ENCODE data around the gene CCDC142. TPM values are rescaled to one million over a fixed set of nuclear protein-coding genes. Genes with fewer than 3 reads are reported as not detected.

Gene CCDC142
- polyA plus RNA-seq (2013, experiment 1 of 2), result 5.2 TPM
- polyA plus RNA-seq (2013, experiment 2 of 2), result 5.7 TPM

GRCh38 chr2:74482801-74483674, at the start of gene CCDC142, which contains the start of gene TTC31:
TSS of gene CCDC142 (minus strand) at chr2:74482998. CDS start at chr2:74482837, 161 bp downstream.
TSS of gene TTC31 (plus strand) at chr2:74483081. CDS start at chr2:74483096, 15 bp downstream.
- peak within 1 kb of the TSS; percentile 75 for H3K27ac ChIP-seq (replicated peaks; ENCODE audit: low read length)
- peak within 1 kb of the TSS; percentile 100 for H3K14ac ChIP-seq (ENCODE audit: low read length)
- peak within 1 kb of the TSS; percentile 99 for H2BK15ac ChIP-seq (ENCODE audit: low read length)
- H3K4me2 ChIP-seq (ENCODE audit: insufficient read depth, low read length, poor library complexity, severe bottlenecking), result peak within 1 kb of the TSS; percentile 98
- H3K4me1 ChIP-seq (ENCODE audit: control insufficient read depth in 2 of 2, insufficient read depth in 1 of 2, low read depth in 1 of 2, low read length in 2 of 2), result peaks cover 9 to 14% of the 10 kb centered on the region in 2 donors
- peak within 1 kb of the TSS; percentile 67 for H2BK120ac ChIP-seq (ENCODE audit: low read depth, low read length)
- peak within 1 kb of the TSS; percentile 91 for H2AK5ac ChIP-seq (ENCODE audit: low read depth, low read length)
- H3K4me3 ChIP-seq (ENCODE audit: low read length in 2 of 2), result peak within 1 kb of the TSS; percentile 81 to 85
- no CpG with 5 or more reads among the region's 50 CpGs for WGBS, 2 donors (ENCODE audit: extremely low coverage in 2 of 2, insufficient read length in 2 of 2, insufficient replicate concordance in 1 of 2)
- H3K9me3 ChIP-seq (replicated peaks in 1 of 2; ENCODE audit: control insufficient read depth in 2 of 2, insufficient read depth in 1 of 2, low read depth in 1 of 2, low read length in 2 of 2), result no peaks in the 10 kb centered on the region
- no peaks in the 10 kb centered on the region for H3K27me3 ChIP-seq (ENCODE audit: control insufficient read depth in 3 of 3, insufficient read depth in 3 of 3, low read depth in 1 of 3, low read length in 3 of 3)
- H3K9ac ChIP-seq (ENCODE audit: low read depth, low read length, poor library complexity), result peak within 1 kb of the TSS; percentile 99
- H2BK5ac ChIP-seq (ENCODE audit: low read length), result peak within 1 kb of the TSS; percentile 88
- H3K18ac ChIP-seq (ENCODE audit: low read length), result peak within 1 kb of the TSS; percentile 99
- H3K36me3 ChIP-seq (replicated peaks in 1 of 2; ENCODE audit: control insufficient read depth in 2 of 2, insufficient read depth in 2 of 2, low read length in 2 of 2), result peaks cover 7 to 33% of the 10 kb centered on the region in 2 donors
- H2BK12ac ChIP-seq (ENCODE audit: low read length), result no peak within 1 kb of the TSS
- H3K79me1 ChIP-seq (ENCODE audit: low read depth, low read length), result peaks cover 12% of the 10 kb centered on the region
- peak within 1 kb of the TSS; percentile 93 for H2AFZ ChIP-seq (ENCODE audit: low read length)
- peak within 1 kb of the TSS; percentile 78 for H4K8ac ChIP-seq (ENCODE audit: low read depth, low read length)
- H3K23ac ChIP-seq (ENCODE audit: low read depth, low read length, poor library complexity), result peak within 1 kb of the TSS; percentile 98
- no peak within 1 kb of the TSS for H4K91ac ChIP-seq (ENCODE audit: low read depth, low read length, poor library complexity)
- peak within 1 kb of the TSS; percentile 3 for H3K4ac ChIP-seq (ENCODE audit: low read length)
- peak; percentile 94 for DNase-seq (ENCODE audit: low spot score)

- H2BK15ac ChIP-seq (ENCODE audit: low read length), result no peak overlapping the region
- H3K4ac ChIP-seq (ENCODE audit: low read length), result no peak overlapping the region
- no peak overlapping the region for H2BK12ac ChIP-seq (ENCODE audit: low read length)
- H3K36me3 ChIP-seq (replicated peaks in 1 of 2; ENCODE audit: control insufficient read depth in 2 of 2, insufficient read depth in 2 of 2, low read length in 2 of 2), result peaks cover 26 to 63% of the 10 kb centered on the region in 2 donors
- H3K9ac ChIP-seq (ENCODE audit: low read depth, low read length, poor library complexity), result no peak overlapping the region
- DNase-seq (ENCODE audit: low spot score), result no peak
- no peak overlapping the region for H4K8ac ChIP-seq (ENCODE audit: low read depth, low read length)
- H3K4me3 ChIP-seq (ENCODE audit: low read length in 2 of 2), result no peak overlapping the region
- no peak overlapping the region for H2AFZ ChIP-seq (ENCODE audit: low read length)
- H3K23ac ChIP-seq (ENCODE audit: low read depth, low read length, poor library complexity), result no peak overlapping the region
- H4K91ac ChIP-seq (ENCODE audit: low read depth, low read length, poor library complexity), result no peak overlapping the region
- H3K14ac ChIP-seq (ENCODE audit: low read length), result no peak overlapping the region
- no peak overlapping the region for H2BK5ac ChIP-seq (ENCODE audit: low read length)
- H3K79me1 ChIP-seq (ENCODE audit: low read depth, low read length), result peaks cover 5% of the 10 kb centered on the region
- no peak overlapping the region for H3K18ac ChIP-seq (ENCODE audit: low read length)
- H3K4me1 ChIP-seq (ENCODE audit: control insufficient read depth in 2 of 2, insufficient read depth in 1 of 2, low read depth in 1 of 2, low read length in 2 of 2), result peaks cover 11 to 17% of the 10 kb centered on the region in 2 donors
- H3K27me3 ChIP-seq (ENCODE audit: control insufficient read depth in 3 of 3, insufficient read depth in 3 of 3, low read depth in 1 of 3, low read length in 3 of 3), result no peaks in the 10 kb centered on the region
- no peak overlapping the region for H3K4me2 ChIP-seq (ENCODE audit: insufficient read depth, low read length, poor library complexity, severe bottlenecking)
- no peaks in the 10 kb centered on the region for H3K9me3 ChIP-seq (replicated peaks in 1 of 2; ENCODE audit: control insufficient read depth in 2 of 2, insufficient read depth in 1 of 2, low read depth in 1 of 2, low read length in 2 of 2)
- no peak overlapping the region for H2AK5ac ChIP-seq (ENCODE audit: low read depth, low read length)
- no peak overlapping the region for H3K27ac ChIP-seq (replicated peaks; ENCODE audit: low read length)
- H2BK120ac ChIP-seq (ENCODE audit: low read depth, low read length), result no peak overlapping the region
Observed at GRCh38 chr2:74532222-74532621, 49.4 kb upstream of the CCDC142 start.

GRCh38 chr2:74531666-74532065, 48.9 kb upstream of the CCDC142 start:
- H3K4me2 ChIP-seq (ENCODE audit: insufficient read depth, low read length, poor library complexity, severe bottlenecking), result no peak overlapping the region
- no peak overlapping the region for H3K4me3 ChIP-seq (ENCODE audit: low read length in 2 of 2)
- DNase-seq (ENCODE audit: low spot score), result no peak
- no peak overlapping the region for H3K23ac ChIP-seq (ENCODE audit: low read depth, low read length, poor library complexity)
- H2BK12ac ChIP-seq (ENCODE audit: low read length), result no peak overlapping the region
- peaks cover 5% of the 10 kb centered on the region for H3K79me1 ChIP-seq (ENCODE audit: low read depth, low read length)
- H2BK120ac ChIP-seq (ENCODE audit: low read depth, low read length), result no peak overlapping the region
- peaks cover 11 to 17% of the 10 kb centered on the region in 2 donors for H3K4me1 ChIP-seq (ENCODE audit: control insufficient read depth in 2 of 2, insufficient read depth in 1 of 2, low read depth in 1 of 2, low read length in 2 of 2)
- no peak overlapping the region for H3K4ac ChIP-seq (ENCODE audit: low read length)
- no peak overlapping the region for H2AK5ac ChIP-seq (ENCODE audit: low read depth, low read length)
- no peak overlapping the region for H3K9ac ChIP-seq (ENCODE audit: low read depth, low read length, poor library complexity)
- no peak overlapping the region for H4K8ac ChIP-seq (ENCODE audit: low read depth, low read length)
- H4K91ac ChIP-seq (ENCODE audit: low read depth, low read length, poor library complexity), result no peak overlapping the region
- no peaks in the 10 kb centered on the region for H3K27me3 ChIP-seq (ENCODE audit: control insufficient read depth in 3 of 3, insufficient read depth in 3 of 3, low read depth in 1 of 3, low read length in 3 of 3)
- H2AFZ ChIP-seq (ENCODE audit: low read length), result no peak overlapping the region
- no peak overlapping the region for H3K14ac ChIP-seq (ENCODE audit: low read length)
- peaks cover 32 to 69% of the 10 kb centered on the region in 2 donors for H3K36me3 ChIP-seq (replicated peaks in 1 of 2; ENCODE audit: control insufficient read depth in 2 of 2, insufficient read depth in 2 of 2, low read length in 2 of 2)
- H2BK5ac ChIP-seq (ENCODE audit: low read length), result no peak overlapping the region
- H3K27ac ChIP-seq (replicated peaks; ENCODE audit: low read length), result no peak overlapping the region
- H2BK15ac ChIP-seq (ENCODE audit: low read length), result no peak overlapping the region
- H3K18ac ChIP-seq (ENCODE audit: low read length), result no peak overlapping the region
- peaks cover 0 to 2% of the 10 kb centered on the region in 2 donors for H3K9me3 ChIP-seq (replicated peaks in 1 of 2; ENCODE audit: control insufficient read depth in 2 of 2, insufficient read depth in 1 of 2, low read depth in 1 of 2, low read length in 2 of 2)
- WGBS, 2 donors (ENCODE audit: extremely low coverage in 2 of 2, insufficient read length in 2 of 2, insufficient replicate concordance in 1 of 2), result no CpG with 5 or more reads among the region's 7 CpGs
